ENCODE data around the gene CYTIP. TPM values are rescaled to one million over a fixed set of nuclear protein-coding genes. Genes with fewer than 3 reads are reported as not detected.

CYTIP gene
- total RNA-seq, 3 donors from 2014 or later (not counting 1 experiment from before 2014, with no cell fraction given) = 276 to 363 (median 357) TPM

- Histone ChIP-seq H3K4me3 (ENCODE audit: low read length) (no peak overlapping the region), H3K4me1 (ENCODE audit: control insufficient read depth, insufficient read depth, low read length) (peaks cover 16% of the 10 kb centered on the region)
- peaks cover 95 to 96% of the 10 kb centered on the region in 2 donors for H3K4me1 Mint-ChIP-seq
Observed at GRCh38 chr2:157433394-157433793, 10.5 kb downstream of the CYTIP start.

GRCh38 chr2:157432475-157433106, 11.3 kb downstream of the CYTIP start:
- Histone ChIP-seq H3K27me3 (ENCODE audit: control insufficient read depth, insufficient read depth, low read length) (no peaks in the 10 kb centered on the region), H3K4me3 (ENCODE audit: low read length) (no peak overlapping the region), H3K36me3 (ENCODE audit: control insufficient read depth, insufficient read depth, low read length) (peaks cover 76% of the 10 kb centered on the region), H3K27ac (ENCODE audit: low read length) (peak overlapping the region; percentile 66), H3K4me1 (ENCODE audit: control insufficient read depth, insufficient read depth, low read length) (peaks cover 16% of the 10 kb centered on the region), H3K9me3 (ENCODE audit: control insufficient read depth, insufficient read depth, low read length) (no peaks in the 10 kb centered on the region)
- ATAC-seq (peak; percentile 44 to 60 (median 55)), DNase-seq (no peak)
- TF ChIP-seq CTCF (IDR thresholded peaks at IDR 0.05) = no peak
- peaks cover 95% of the 10 kb centered on the region in 2 donors for H3K4me1 Mint-ChIP-seq
- H3K4me3 Mint-ChIP-seq = peak overlapping the region; percentile 75
- intact Hi-C loops (cut with micrococcal nuclease) = loop anchor here (2.0 kb wide), 1 partner anchor 14 kb away; no protein-coding TSS in a partner anchor
- 61% methylated on average over 2 of the region's 2 CpGs for WGBS (ENCODE audit: insufficient coverage)
- peak overlapping the region; percentile 92 to 94 for H3K27ac Mint-ChIP-seq
- peaks cover 61% of the 10 kb centered on the region for H3K36me3 Mint-ChIP-seq
- no peaks in the 10 kb centered on the region for H3K27me3 Mint-ChIP-seq (ENCODE audit: low read depth in 2 of 2)
- no peaks in the 10 kb centered on the region for H3K9me3 Mint-ChIP-seq

More at GRCh38 chr2:157433394-157433793, 10.5 kb downstream of the CYTIP start:
- Histone ChIP-seq H3K9me3 (ENCODE audit: control insufficient read depth, insufficient read depth, low read length) (no peaks in the 10 kb centered on the region), H3K27ac (ENCODE audit: low read length) (peak overlapping the region; percentile 66), H3K27me3 (ENCODE audit: control insufficient read depth, insufficient read depth, low read length) (no peaks in the 10 kb centered on the region), H3K36me3 (ENCODE audit: control insufficient read depth, insufficient read depth, low read length) (peaks cover 73% of the 10 kb centered on the region)
- Mint-ChIP-seq H3K4me3 (peak overlapping the region; percentile 75), H3K27me3 (ENCODE audit: low read depth in 2 of 2) (no peaks in the 10 kb centered on the region), H3K27ac (peak overlapping the region; percentile 92 to 94), H3K36me3 (peaks cover 53% of the 10 kb centered on the region), H3K9me3 (no peaks in the 10 kb centered on the region)
- intact Hi-C loops (cut with micrococcal nuclease) = loop anchor here (2.0 kb wide), 1 partner anchor 15 kb away; no protein-coding TSS in a partner anchor
- ATAC-seq (peak in 1 of 3 donors; percentile 11), DNase-seq (no peak)
- no peak for TF ChIP-seq CTCF (IDR thresholded peaks at IDR 0.05)
- WGBS (ENCODE audit: insufficient coverage) = 17% methylated on average over 1 of the region's 1 CpG

- intact Hi-C loops (cut with micrococcal nuclease) = no loop called here
- H3K36me3 ChIP-seq (ENCODE audit: control insufficient read depth, insufficient read depth, low read length) = peaks cover 90% of the 10 kb centered on the region
- H3K27ac ChIP-seq (ENCODE audit: low read length) = peak overlapping the region; percentile 6
- no peak for TF ChIP-seq CTCF (IDR thresholded peaks at IDR 0.05)
- H3K4me1 ChIP-seq (ENCODE audit: control insufficient read depth, insufficient read depth, low read length) = peaks cover 11% of the 10 kb centered on the region
- Mint-ChIP-seq H3K27me3 (ENCODE audit: low read depth in 2 of 2) (no peaks in the 10 kb centered on the region), H3K4me3 (peak overlapping the region; percentile 31), H3K9me3 (no peaks in the 10 kb centered on the region), H3K36me3 (peaks cover 75% of the 10 kb centered on the region), H3K4me1 (peaks cover 91 to 95% of the 10 kb centered on the region in 2 donors), H3K27ac (peak overlapping the region; percentile 92 to 94)
- H3K4me3 ChIP-seq (ENCODE audit: low read length) = no peak overlapping the region
- no peak for DNase-seq
- no peaks in the 10 kb centered on the region for H3K27me3 ChIP-seq (ENCODE audit: control insufficient read depth, insufficient read depth, low read length)
- no CpG with 5 or more reads among the region's 3 CpGs for WGBS (ENCODE audit: insufficient coverage)
- H3K9me3 ChIP-seq (ENCODE audit: control insufficient read depth, insufficient read depth, low read length) = no peaks in the 10 kb centered on the region
- no peak for ATAC-seq
Observed at GRCh38 chr2:157431176-157431575, 12.7 kb downstream of the CYTIP start.

All from natural killer cell (primary cell).